GM18519 (cell line): ENCODE measurements around the gene MARCHF5.
"Not testable (repeated sequence)": the region's sequence is repeated elsewhere in the genome, so short reads cannot be mapped to it uniquely, and the experiment has no call there.

Experiments used
- ATAC-seq: cut with Tn5 transposase; IDR thresholded peaks from one replicate; pipeline ENCODE4 v1.9.1; 2021; ENCODE audit warnings: mild to moderate bottlenecking, moderate library complexity; ENCODE audit not compliant: unreplicated experiment, low FRiP score

MARCHF5 gene

DNA sequence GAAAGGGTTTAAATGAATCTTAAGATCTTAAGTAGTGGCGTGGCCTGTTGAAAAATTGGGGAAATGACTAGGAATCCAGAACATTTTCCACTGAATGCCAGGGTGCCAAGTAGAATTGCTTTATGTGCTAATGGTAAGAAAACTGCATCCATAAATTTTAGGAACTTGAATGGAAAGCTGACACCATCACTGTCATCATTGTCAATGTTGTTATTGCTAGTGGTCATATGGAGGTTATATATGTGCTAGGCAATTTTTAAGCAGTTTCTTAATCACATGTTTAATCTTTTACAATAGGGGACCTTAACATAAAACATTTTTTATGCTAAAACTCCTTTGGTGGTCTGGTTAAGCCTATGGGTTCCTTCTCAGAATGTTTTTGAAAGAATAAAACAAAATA, 13.1 kb downstream of the MARCHF5 start:
- no peak for ATAC-seq

- ATAC-seq, result no peak
Measured at GRCh38 chr10:92305133-92306072, 14.4 kb downstream of the MARCHF5 start.

DNA sequence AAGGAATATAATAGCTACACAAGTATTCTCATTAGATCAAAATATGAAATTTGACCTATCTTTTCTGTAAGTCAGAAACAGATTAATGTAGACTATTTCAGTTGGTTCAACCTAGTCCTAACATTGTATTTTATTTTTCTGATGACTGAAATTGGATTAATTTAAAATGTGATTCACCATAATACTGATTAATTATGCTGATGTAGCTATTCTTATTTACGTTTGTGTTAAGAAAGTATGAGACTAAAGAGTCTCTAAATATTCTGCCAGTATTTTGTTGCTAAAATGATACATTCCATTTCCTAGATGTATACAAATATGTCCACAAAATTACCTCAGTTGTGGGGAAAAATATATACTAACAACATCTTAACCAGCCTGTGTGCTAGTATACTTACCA, 18.3 kb downstream of the MARCHF5 start:
- ATAC-seq, result no peak

DNA sequence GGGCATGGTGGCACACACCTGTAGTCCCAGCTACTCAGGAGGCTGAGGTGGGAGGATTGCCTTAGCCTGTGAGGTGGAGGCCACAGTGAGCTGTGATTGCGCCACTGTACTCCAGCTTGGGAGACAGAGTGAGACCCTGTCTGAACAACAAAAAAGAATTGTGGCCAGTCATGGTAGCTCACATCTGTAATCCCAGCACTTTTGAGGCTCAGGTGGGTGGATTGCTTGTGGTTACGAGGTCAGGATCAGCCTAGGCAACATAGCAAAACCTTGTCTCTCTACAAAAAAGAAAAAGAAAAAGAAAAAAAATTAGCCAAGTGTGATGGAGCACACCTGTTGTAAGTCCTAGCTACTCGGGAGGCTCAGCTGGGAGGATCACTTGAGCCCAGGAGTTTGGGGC, 22.8 kb downstream of the MARCHF5 start:
- no peak for ATAC-seq

DNA sequence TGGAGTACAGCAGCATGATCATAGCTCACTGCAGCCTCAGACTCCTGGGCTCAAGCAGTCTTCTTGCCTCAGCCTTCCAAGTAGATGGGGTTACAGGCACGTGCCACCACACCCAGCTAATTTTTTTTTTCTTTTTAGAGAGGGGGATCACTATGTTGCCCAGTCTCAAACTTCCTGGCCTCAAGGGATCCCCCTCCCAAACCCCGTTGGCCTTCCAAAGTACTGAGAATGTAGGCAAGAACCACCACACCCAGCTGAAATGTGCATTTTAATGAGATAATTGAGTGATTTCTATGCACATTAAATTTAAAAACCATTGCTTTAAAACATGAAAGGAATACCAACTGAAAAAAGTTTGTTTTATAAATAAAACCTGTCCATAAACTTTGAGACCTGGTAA, 25.6 kb downstream of the MARCHF5 start:
- no peak for ATAC-seq

DNA sequence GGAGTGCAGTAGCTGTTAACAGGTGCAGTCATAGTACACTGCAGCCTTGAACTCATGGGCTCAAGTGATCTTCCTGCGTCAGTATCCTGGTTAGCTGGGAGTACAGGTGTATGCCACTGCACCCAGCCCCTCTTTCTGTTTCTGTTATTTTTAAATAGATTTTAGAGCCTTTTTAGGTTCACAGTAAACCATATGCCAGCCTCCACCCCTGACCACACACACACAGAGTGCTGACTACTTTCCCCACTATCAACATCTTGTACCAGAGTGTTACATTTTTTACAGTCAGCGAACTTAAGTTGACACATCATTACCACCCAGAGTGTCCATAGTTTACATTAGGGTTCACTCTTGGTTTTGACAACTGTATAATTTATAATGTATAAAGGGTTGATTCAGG, 32.1 kb downstream of the MARCHF5 start:
- ATAC-seq, result no peak

- no peak for ATAC-seq
Measured at GRCh38 chr10:92327445-92328433, 36.8 kb downstream of the MARCHF5 start.

GRCh38 chr10:92328993-92329392, 38.0 kb downstream of the MARCHF5 start:
- no peak for ATAC-seq

DNA sequence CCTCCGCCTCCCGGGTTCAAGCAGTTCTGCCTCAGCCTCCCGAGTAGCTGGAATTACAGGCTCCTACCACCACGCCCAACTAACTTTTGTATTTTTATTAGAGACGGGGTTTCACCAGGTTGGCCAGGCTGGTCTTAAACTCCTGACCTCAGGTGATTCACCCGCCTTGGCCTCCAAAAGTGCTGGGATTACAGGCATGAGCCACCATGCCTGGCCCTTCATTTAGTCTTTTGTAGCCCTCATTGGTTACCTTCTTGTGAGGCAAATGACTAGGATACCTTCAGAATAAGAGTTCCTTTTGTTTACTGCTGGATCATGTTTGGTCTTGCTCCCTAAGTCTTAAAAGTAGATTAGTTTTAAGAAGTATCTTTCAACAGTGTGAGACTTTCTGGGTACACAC, 39.0 kb downstream of the MARCHF5 start:
- ATAC-seq, result not testable (repeated sequence)

DNA sequence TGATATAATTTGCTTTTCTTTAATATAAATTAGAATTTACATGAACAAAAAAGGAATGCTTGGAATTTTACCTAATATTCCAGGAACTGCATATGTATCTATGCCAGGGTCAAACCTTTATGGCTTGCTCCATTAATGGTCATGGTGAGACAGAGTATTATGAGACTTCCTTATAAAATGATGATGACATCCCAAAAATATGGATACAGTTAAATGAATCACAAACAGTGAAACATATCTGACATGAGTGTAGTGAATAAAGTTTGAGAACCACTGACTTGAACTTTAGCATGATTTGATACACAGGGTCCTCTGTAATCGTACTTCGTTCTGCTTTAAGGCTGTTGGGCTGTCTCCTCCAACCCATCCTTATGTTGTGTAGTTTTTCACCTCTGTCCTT, 51.8 kb downstream of the MARCHF5 start:
- no peak for ATAC-seq

DNA sequence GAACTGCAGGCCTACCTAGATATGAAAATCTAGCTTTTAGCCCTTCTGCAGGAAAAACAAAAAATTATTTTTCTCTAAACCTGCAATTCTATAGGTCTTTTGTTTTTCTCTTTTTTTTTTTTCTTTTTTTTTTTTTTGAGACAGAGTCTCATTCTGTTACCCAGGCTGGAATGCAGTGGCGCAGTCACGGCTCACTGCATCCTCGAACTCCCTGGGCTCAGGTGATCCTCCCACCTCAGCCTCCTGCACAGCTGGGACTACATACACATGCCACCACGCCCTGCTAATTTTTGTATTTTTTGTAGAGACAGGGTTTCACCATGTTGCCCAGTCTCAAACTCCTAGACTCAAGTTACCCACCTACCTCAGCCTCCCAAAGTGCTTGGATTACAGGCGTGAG, 54.6 kb downstream of the MARCHF5 start:
- ATAC-seq, result not testable (repeated sequence)

GRCh38 chr10:92347035-92347676, 56.2 kb downstream of the MARCHF5 start:
- ATAC-seq, result not testable (repeated sequence)

DNA sequence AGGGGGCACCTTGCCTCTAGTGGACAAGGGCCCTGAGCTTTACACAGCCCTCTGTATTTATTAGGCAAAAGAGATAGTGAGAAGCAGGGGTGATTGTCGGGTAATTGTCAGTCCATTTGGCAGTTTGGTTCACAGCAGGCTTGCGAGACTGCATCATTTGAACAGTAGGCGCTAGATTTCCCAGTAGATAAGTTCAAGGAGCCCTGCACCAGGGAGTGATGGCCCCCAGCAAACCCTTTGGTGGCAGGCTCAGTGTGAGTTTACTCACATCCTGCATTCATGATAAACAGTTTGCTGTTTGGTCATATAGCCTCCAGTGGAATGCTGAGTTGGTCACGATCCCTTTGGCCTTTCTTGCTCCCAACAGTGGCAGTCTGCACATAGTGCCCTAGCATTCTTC, 59.4 kb downstream of the MARCHF5 start:
- no peak for ATAC-seq

DNA sequence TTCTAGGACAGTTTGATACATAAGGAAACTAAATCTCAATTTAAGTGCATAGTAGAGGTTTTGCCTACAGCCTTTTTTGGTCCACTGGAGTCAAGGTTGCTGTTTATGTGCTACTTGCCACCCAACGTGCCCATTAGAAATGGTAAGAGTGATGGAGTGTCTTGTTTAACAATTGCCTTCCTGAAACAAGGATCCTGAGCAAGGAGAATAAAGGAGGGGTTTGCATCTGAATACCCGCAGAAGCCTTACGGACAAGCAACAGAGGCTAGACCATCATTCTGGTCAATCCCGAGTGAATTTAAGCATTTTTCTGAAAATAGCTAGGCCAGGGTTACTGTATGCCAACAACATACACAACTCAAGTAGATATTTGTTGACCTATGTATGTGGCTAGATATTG, 63.6 kb downstream of the MARCHF5 start:
- ATAC-seq, result no peak

GRCh38 chr10:92356041-92356440, 65.1 kb downstream of the MARCHF5 start:
- no peak for ATAC-seq

GRCh38 chr10:92363498-92363897, 72.5 kb downstream of the MARCHF5 start:
- ATAC-seq, result no peak

GRCh38 chr10:92366412-92367021, 75.5 kb downstream of the MARCHF5 start:
- no peak for ATAC-seq

DNA sequence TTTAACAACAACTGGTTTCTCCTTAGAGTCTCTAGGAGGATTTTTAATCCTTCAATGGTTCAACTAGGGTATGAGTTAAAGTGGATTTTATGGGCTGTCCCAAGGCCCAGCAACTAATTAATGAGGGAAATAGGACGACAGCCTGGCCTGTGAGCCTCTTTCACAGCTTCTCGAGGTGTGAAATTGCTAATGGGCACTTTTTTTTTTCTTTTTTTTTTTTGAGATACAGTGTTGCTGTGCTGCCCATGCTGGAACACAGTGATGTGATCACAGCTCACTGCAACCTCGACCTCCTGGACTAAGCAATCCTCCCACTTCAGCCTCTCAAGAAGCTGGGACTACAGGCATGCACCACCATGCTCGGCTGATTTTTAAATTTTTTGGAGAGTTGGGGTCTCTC, 87.0 kb downstream of the MARCHF5 start:
- ATAC-seq, result no peak

DNA sequence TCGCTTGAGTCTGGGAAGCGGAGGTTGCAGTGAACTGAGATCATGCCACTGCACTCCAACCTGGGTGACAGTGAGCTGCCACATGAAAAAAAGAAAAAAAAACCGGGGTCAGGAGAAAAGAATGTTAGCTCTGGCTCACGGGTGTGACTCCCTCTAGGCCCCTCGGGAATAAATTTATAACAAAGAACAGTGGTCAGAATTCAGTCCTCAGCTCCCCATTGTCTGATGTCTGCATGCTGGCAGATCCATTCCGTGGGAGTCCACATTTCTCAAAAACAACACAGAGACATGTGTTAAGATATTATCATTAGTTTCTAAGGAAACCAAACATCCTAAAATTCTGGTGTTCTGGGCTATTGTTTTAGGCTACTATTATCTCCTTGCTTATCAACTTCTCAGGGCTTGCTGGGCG, 90.6 kb downstream of the MARCHF5 start:
- no peak for ATAC-seq

DNA sequence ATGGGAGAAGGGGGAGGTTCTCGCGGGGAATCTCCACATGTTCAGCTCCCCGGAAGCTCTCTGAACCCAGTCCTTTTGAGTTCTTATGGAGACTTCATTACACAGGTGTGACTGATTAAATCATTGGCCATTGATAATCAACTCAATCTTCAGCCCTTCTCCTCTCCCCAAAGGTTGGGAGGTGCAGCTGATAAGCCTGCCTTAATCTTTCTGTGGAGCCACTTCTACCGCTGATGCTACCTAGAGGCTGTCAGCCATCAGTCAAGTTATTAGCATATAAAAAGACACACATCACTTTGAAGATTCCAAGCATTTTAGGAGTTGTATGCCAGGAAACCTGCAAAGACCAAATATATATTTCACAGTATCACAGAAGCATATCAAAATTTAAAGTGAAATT, 91.7 kb downstream of the MARCHF5 start:
- ATAC-seq, result no peak
